HG03025 (cell line): Measurements from ENCODE around the gene ABHD15.

Experiments
- ATAC-seq: cut with Tn5 transposase; IDR thresholded peaks from one replicate; pipeline ENCODE4 v1.9.1; 2021; ENCODE audit warnings: mild to moderate bottlenecking, moderate library complexity; ENCODE audit not compliant: unreplicated experiment, low FRiP score

The ABHD15 gene

GRCh38 chr17:29549177-29549923 lies 17.5 kb downstream of the ABHD15 start:
- no peak for ATAC-seq

DNA sequence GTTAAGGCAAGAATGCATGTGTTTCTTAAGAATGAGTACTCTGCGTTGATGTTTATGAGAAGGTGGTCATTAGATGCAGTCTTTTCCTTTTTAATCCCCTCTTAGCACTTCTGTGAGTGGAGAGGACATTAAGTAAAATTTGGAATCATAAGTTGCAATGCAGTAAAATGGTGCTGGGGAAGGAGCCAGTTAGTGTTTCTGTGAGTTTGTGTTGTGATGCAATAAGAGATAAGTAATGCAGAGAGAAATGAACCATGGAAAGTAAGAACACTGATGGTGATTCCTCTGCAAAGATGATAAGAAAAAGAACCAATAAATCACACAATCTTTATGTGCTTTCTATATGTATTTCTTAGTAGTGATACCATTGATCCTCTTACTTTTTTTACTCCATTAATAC lies 20.0 kb downstream of the ABHD15 start:
- no peak for ATAC-seq

DNA sequence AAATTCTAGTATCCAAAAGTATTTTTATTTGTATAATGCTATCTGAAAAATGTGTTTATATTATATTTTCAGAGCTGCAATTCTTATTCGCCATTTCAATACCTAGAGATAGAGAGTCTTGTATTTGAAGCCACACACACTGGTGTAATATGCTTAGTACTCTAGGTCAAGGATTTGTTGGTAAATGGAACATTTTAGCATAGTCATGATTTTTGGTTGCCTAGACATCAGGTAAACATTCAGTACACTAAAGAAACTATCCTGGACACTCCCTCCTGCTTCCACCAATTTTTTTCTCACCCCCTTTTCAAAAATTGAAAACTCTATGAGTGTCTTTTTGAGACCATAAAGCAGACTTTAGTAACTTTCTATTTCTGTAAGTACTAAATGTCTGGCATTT lies 20.8 kb downstream of the ABHD15 start:
- ATAC-seq, result no peak

GRCh38 chr17:29544066-29544465 lies 22.8 kb downstream of the ABHD15 start:
- no peak for ATAC-seq

DNA sequence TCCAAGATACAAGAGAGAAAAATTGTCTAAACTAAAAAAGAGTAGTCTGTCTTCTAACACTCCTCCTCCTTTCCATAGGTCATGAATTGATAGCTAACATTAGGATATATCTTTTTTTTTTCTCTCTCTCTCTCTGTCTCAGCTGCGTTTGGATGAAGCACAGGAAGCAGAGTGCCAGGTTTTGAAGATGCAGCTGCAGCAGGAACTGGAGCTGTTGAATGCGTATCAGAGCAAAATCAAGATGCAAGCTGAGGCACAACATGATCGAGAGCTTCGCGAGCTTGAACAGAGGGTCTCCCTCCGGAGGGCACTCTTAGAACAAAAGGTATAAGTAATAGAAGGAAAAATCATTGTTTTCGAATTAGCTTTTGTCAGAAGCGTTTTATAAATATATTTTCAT lies 32.9 kb downstream of the ABHD15 start:
- ATAC-seq, result no peak

DNA sequence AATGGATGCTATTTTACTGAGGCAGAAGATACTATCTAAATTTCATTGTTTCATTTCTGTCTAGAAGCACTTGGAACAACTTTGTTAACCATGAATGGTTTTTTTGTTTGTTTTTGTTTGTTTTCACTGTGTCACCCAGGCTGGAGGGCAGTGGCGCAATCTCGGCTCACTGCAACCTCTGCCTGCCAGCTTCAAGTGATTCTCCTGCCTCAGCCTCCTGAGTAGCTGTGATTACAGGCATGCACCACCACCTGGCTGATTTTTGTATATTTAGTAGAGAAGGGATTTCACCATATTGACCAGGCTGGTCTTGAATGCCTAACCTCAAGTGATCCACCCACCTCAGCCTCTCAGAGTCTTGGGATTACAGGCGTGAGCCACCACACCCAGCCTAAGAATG lies 40.5 kb downstream of the ABHD15 start:
- no peak for ATAC-seq

DNA sequence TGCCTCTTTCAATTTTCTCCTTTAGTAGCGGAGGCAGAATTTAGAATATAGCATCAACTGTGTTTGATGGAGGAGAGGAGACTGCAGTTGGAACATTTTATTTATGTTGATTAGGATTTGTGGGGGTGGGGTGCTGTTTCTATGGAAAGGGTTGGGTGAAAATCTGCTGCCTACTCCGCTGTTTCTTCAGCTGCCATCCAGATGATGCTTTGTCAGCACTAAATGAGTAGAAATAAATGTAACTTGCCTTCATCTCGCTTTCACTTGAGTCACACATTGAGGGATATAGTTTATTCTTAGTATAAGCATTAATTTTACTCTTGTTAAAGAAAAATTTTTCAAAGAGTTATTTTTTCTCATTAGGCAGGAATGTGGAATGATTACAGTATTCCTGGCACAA lies 42.1 kb downstream of the ABHD15 start:
- no peak for ATAC-seq

DNA sequence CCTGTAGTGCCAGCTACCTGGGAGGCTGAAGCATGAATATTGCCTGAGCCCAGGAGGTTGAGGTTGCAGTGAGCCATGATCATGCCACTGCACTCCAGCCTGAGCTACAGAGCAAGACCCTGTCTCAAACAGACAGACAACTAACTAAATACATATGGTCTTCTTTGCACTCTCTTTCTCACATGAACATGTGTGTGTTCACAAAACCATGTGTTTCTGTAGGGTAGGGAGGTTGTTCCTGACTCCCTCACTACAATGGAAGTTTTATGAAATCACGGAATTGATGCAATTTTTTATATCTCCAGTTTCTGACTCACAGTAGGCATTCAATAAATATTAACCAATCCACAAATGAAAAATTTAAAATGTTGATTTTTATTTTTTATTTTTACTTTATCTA lies 48.5 kb downstream of the ABHD15 start:
- ATAC-seq, result no peak

GRCh38 chr17:29514792-29515191 lies 52.0 kb downstream of the ABHD15 start:
- ATAC-seq, result no peak

GRCh38 chr17:29510953-29511352 lies 55.9 kb downstream of the ABHD15 start:
- ATAC-seq, result no peak
